Measurements from ENCODE around the gene RPL41.

RPL41 gene

DNA sequence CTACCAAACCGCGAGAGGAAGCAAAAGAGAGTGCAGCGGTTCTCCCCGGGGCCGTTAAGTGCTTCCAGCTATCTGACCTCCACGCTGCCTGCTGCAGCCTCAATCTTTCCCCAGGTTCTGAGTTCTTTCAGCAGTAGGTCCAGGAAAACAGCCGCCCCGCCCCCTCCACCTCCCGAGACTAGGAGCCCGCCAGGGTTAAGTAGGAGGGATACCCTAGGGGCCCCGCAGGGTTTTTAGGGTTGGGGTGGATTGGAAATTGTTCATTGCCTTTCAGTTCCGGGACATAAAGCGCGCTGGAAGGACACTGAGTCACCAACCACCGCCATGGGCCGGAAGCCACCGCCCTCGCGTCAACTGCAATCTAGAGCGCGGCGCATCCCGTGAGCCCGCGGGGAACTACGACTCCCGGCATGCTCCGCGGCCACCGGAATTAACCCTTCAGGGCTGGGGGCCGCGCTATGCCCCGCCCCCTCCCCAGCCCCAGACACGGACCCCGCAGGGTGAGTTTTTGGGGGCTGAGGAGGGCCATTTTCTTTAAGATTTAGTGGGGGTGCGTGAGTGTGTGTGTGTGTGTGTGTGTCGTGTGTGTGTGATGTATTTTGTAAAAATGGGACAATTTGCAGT, 35.8 kb downstream of the RPL41 start, which contains the start of gene MYL6B:
Gene MYL6B (plus strand): TSS at position 456 of the 624 bp plus-strand sequence. CDS start 1,332 bp downstream, outside the sequence.
- Mint-ChIP-seq H3K36me3 (ENCODE audit: low read depth) (peaks cover 13% of the 10 kb centered on the region), H3K9me3 (no peaks in the 10 kb centered on the region), H3K27ac (peak within 1 kb of the TSS; percentile 87 to 97 (median 93)), H3K4me1 (peaks cover 55% of the 10 kb centered on the region), H3K27me3 (ENCODE audit: low read depth) (no peaks in the 10 kb centered on the region), H3K4me3 (peak within 1 kb of the TSS; percentile 97 to 100 (median 99))
- no peak for TF ChIP-seq CTCF (IDR thresholded peaks at IDR 0.05; ENCODE audit: unreplicated experiment in 3 of 3)

GRCh38 chr12:56152756-56153677, 36.6 kb downstream of the RPL41 start:
- H3K36me3 Mint-ChIP-seq (ENCODE audit: low read depth), result peaks cover 13% of the 10 kb centered on the region
- TF ChIP-seq CTCF (IDR thresholded peaks at IDR 0.05; ENCODE audit: unreplicated experiment in 3 of 3), result no peak
- peak overlapping the region; percentile 87 to 97 (median 93) for H3K27ac Mint-ChIP-seq
- no peaks in the 10 kb centered on the region for H3K9me3 Mint-ChIP-seq
- H3K4me1 Mint-ChIP-seq, result peaks cover 59% of the 10 kb centered on the region
- H3K4me3 Mint-ChIP-seq, result peak overlapping the region; percentile 97 to 100 (median 99)
- no peaks in the 10 kb centered on the region for H3K27me3 Mint-ChIP-seq (ENCODE audit: low read depth)

DNA sequence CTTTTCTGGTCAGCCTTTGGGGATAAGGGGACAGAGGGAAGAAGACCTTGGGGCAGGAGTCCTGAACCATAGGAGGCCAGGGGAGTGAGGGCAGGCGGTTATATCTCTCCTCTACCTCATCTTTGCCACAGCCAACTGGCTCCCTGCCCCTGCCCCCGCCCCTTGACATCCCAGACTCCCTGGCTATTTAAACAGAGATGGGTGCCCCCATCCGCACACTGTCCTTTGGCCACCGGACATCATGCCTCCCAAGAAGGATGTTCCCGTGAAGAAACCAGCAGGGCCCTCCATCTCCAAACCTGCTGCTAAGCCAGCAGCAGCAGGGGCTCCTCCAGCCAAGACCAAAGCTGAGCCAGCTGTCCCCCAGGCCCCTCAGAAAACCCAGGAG, 37.2 kb downstream of the RPL41 start:
- Mint-ChIP-seq H3K4me1 (peaks cover 59% of the 10 kb centered on the region), H3K27me3 (ENCODE audit: low read depth) (no peaks in the 10 kb centered on the region), H3K27ac (peak overlapping the region; percentile 87 to 97 (median 93)), H3K9me3 (no peaks in the 10 kb centered on the region), H3K36me3 (ENCODE audit: low read depth) (peaks cover 13% of the 10 kb centered on the region), H3K4me3 (peak overlapping the region; percentile 97 to 100 (median 99))
- TF ChIP-seq CTCF (IDR thresholded peaks at IDR 0.05; ENCODE audit: unreplicated experiment in 3 of 3), result no peak

DNA sequence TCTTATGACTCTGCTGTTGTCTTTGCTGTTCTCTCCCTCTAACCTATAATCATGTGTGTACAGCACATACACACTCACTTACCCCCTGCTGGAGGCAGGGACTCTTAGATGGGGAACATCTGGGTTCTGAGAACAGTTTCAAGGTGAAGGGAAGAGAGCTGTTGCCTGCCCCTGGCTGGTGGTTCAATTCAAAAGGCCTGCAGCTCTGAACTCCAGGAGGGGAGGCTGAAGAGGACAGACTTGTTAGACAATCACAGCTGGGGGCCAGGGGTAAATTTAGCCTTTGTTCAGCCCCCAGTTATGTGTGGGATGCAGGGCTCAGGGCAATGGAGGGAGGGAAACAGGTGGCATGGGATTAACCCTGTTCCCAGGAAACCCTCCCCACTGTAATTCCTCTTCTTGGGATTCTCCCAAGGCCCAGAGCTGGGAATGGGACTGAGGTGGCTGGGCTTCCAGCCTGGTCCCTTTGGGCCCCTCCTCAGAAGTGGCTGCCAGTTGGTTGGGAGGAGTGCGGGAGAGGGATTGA, 37.9 kb downstream of the RPL41 start:
- TF ChIP-seq CTCF (IDR thresholded peaks at IDR 0.05; ENCODE audit: unreplicated experiment in 3 of 3), result no peak
- H3K27me3 Mint-ChIP-seq (ENCODE audit: low read depth), result no peaks in the 10 kb centered on the region
- peaks cover 64% of the 10 kb centered on the region for H3K4me1 Mint-ChIP-seq
- no peaks in the 10 kb centered on the region for H3K9me3 Mint-ChIP-seq
- peaks cover 17% of the 10 kb centered on the region for H3K36me3 Mint-ChIP-seq (ENCODE audit: low read depth)
- peak overlapping the region; percentile 87 to 97 (median 93) for H3K27ac Mint-ChIP-seq
- H3K4me3 Mint-ChIP-seq, result peak overlapping the region; percentile 97 to 100 (median 99)

DNA sequence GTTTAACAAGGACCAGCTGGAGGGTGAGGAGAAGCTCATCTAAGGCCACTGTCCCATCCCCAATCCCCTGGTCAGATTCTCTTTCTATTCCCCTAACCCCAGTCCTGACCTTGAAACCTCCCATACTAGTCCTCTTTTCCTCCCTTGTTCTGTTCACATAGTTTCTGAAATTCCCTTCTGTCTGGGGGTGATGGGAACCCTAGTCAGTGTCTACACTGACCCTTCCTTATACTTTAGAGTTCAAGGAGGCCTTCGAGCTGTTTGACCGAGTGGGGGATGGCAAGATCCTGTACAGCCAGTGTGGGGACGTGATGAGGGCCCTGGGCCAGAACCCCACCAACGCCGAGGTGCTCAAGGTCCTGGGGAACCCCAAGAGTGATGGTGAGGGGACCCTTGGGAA, 38.4 kb downstream of the RPL41 start:
- Mint-ChIP-seq H3K27ac (peak overlapping the region; percentile 87 to 97 (median 93)), H3K4me1 (peaks cover 69% of the 10 kb centered on the region), H3K9me3 (no peaks in the 10 kb centered on the region), H3K27me3 (ENCODE audit: low read depth) (no peaks in the 10 kb centered on the region), H3K36me3 (ENCODE audit: low read depth) (peaks cover 21% of the 10 kb centered on the region), H3K4me3 (peak overlapping the region; percentile 96 to 100 (median 99))
- TF ChIP-seq CTCF (IDR thresholded peaks at IDR 0.05; ENCODE audit: unreplicated experiment in 3 of 3), result no peak
